NCI-H748 (cell line): ENCODE data around the gene CXXC1.
"Not testable (repeated sequence)": the region's sequence is repeated elsewhere in the genome, so short reads cannot be mapped to it uniquely, and the experiment has no call there.

Experiments used
- DNase-seq: peaks from one replicate; lab custom pipeline; 2025; ENCODE audit not compliant: unreplicated experiment; lab: John Stamatoyannopoulos, UW

The CXXC1 gene

GRCh38 chr18:50298443-50299284 lies 11.2 kb upstream of the CXXC1 start:
- no peak for DNase-seq

- DNase-seq, result peak; percentile 74
These were observed 10.3 kb upstream of the CXXC1 start for GRCh38 chr18:50297621-50298442.

GRCh38 chr18:50293039-50293438 lies 5.5 kb upstream of the CXXC1 start:
- DNase-seq, result no peak

- no peak for DNase-seq
These were observed 1.6 kb upstream of the CXXC1 start for GRCh38 chr18:50289108-50289443.

GRCh38 chr18:50288348-50289107 lies 1.0 kb upstream of the CXXC1 start:
- DNase-seq, result not testable (repeated sequence)

GRCh38 chr18:50287028-50287440 lies 458 bp downstream of the CXXC1 start:
- DNase-seq, result peak; percentile 57

GRCh38 chr18:50286391-50287027 lies 983 bp downstream of the CXXC1 start:
- DNase-seq, result peak; percentile 78

- DNase-seq, result no peak
These were observed 1.7 kb downstream of the CXXC1 start for GRCh38 chr18:50285631-50286321.

GRCh38 chr18:50285071-50285470 lies 2.4 kb downstream of the CXXC1 start:
- DNase-seq, result no peak

GRCh38 chr18:50284255-50284885 lies 3.1 kb downstream of the CXXC1 start:
- DNase-seq, result no peak

- DNase-seq, result no peak
These were observed 3.9 kb downstream of the CXXC1 start for GRCh38 chr18:50283469-50284209.

GRCh38 chr18:50282521-50283335 lies 4.8 kb downstream of the CXXC1 start:
- no peak for DNase-seq

- no peak for DNase-seq
These were observed 5.4 kb downstream of the CXXC1 start for GRCh38 chr18:50281972-50282520.

- DNase-seq, result peak; percentile 100
These were observed 6.1 kb downstream of the CXXC1 start, which contains the start of gene MBD1 for GRCh38 chr18:50281295-50281971. Gene MBD1 (minus strand): TSS chr18:50281523. CDS start chr18:50279992, 1,531 bp downstream.

- no peak for DNase-seq
These were observed 6.7 kb downstream of the CXXC1 start for GRCh38 chr18:50280707-50281294.

GRCh38 chr18:50279752-50280151 lies 7.7 kb downstream of the CXXC1 start:
- no peak for DNase-seq

GRCh38 chr18:50277942-50278341 lies 9.6 kb downstream of the CXXC1 start:
- DNase-seq, result no peak
